GM12873 (cell line): ENCODE data around the gene ITGB8.

Source experiments
- CTCF ChIP-seq: IDR thresholded peaks from 2 replicates; pipeline ENCODE4 v1.5.1; 2012; ENCODE audit warnings: low read depth, mild to moderate bottlenecking, moderate library complexity, low read length, control low read depth; ENCODE audit not compliant: insufficient read depth; ENCODE audit errors: missing control alignments

Gene ITGB8

DNA sequence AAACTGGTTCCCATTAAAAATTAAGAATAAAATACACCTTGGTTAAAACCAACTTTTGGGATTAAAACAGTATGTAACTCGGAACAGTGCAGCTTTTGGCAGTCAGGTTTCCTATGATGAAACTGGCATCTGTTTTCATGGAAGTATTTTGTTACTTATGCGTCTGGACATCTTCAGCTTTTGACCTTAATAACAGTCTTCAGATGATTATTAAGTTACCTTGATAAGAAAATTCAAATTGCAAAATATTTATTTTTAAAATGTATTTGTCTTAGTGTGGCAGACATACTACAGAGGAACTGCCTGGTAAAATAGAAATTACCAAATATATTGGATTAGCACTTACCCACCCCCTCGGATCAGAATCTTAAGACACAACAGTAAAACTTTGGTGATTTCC lies 100.0 kb downstream of the ITGB8 start:
- no peak for TF ChIP-seq CTCF

GRCh38 chr7:20431146-20431545 lies 100.4 kb downstream of the ITGB8 start:
- TF ChIP-seq CTCF: no peak

DNA sequence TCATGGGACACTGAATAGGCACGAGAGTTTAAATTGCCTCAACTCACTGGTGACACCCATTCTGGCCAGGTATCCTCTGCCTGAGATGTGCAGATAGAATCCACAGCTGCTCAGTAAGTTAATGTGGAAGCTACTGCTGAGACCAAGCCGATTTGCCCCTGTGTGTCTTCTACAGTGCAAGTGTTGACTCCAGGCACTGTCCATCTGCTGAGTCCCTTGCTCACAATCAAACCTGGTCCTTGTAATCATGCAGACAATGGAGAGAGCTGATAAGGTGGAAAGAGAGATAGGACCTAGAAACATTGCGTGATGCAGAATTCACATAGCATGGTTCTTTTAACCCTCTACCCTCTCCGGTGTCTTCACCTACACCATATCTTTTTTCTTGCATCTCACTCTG lies 101.4 kb downstream of the ITGB8 start:
- no peak for TF ChIP-seq CTCF

DNA sequence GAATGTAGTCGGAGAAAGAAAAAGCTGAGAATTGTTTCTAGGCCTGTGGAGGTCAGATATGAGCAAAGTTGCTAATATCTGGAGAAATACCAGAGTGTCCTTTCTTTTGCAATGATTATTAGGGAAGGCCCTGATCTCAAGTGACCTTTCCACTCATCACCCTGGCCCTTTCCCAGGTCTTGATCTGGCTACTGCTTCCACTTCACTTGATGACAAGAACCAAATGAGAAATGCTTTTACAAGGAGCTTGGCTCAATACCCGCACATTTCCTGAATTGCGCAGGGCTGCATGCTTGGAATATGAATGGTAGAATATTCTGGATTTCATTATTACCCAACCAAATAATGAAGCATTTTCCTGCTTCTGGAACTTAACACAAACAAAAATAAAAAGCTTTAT lies 104.6 kb downstream of the ITGB8 start:
- no peak for TF ChIP-seq CTCF

DNA sequence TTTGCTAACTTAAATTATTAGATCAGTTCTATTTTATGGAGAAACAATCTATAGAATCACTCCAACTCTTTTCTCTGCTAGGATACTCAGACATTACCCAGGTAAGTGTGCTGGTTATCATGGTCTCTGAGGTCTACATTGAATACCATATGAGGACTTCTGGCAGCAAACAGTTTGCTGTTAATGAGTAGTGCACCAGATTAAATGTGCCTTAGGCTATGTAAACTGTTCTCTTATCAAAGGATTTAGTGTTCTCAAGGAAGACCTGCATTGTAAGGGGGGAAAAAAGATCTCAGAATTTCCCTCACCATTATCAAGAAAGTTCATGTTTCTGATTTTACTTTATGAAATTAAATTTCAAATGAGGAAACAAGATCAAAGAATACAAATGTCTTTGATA lies 107.5 kb downstream of the ITGB8 start:
- TF ChIP-seq CTCF: no peak

DNA sequence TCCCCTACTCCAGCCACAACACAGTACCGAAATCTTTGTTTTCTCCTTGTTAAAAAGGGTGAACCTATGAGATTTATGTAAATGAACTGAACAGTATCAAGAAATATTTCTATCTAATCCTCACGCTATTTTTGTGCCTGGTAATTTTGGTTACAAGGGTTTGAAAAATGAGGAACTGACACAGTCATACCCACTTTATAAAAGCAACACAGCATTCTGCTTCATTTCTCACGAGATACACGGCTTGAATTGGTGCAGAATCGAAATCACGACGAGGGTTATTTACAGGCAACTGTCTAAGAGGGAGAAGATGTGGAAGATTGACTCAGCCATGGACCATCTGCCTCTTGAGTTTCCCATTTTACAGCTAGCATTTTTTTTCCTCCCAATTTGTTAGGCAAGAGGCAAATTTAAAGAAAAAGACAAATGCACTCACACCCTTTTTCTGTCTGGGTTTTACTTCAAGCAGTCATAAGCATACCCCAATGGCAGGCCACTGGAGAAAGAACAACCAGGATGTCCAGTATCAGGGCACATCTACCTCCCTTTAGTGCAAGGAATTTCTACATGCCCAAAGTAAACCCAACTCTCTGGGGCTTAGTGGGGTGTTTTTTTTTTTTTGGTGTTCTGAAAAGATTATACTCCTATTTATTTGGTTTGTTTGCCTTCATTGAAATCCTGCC lies 108.1 kb downstream of the ITGB8 start:
- no peak for TF ChIP-seq CTCF

DNA sequence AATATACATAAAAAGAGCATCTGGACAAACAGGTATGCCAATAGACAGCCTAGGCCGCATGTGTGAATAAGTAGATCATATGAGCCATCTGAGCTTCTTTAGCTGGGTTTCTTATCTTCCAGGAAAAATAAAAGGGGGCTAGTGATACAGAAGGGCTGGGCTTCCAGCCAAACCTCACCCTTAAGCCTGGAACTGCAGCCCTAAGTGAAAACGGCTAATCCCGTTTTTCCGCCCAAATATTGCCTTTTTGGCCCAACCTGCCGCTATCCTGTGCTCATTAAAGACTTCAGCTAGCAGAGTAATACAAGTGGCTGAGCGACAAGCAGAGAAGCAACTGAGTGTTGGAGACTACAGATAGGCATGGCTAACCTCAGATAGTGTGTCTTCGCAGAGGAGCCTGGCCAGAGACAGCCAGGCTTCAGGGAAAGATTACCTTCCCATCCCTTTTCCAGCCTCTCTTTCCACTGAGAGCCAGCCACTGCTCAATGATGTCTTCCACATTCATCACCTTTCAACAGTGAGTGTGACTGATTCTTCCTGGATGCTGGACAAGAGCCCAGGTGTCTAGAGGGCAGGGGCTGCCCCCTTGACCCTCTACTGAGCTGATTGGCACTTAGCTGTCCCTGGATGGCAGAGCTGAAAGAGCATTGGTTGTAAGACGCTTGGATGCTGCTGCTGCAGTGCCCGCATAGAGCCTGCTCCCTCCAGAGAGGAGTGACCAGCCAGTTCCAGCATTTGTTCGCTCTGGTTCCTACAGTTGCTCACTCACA lies 108.9 kb downstream of the ITGB8 start:
- no peak for TF ChIP-seq CTCF
